ENCODE results near the gene ABCA7. TPM values are rescaled to one million over a fixed set of nuclear protein-coding genes. Genes with fewer than 3 reads are reported as not detected.

Gene ABCA7
- total and polyA plus RNA-seq, 2 of the 13 experiments (the other 11 are each of a cell fraction or from before 2014, with no cell fraction given): 4.4 to 32.4 TPM

- TF ChIP-seq MYPOP (CRISPR knock-in tag; IDR thresholded peaks at IDR 0.05) (no peak), RBM39 (IDR thresholded peaks at IDR 0.05; ENCODE audit: low read depth, low read length, poor library complexity, severe bottlenecking) (peak; percentile 75), ZBTB3 (CRISPR knock-in tag; IDR thresholded peaks at IDR 0.05; ENCODE audit: borderline replicate concordance, low read depth) (no peak), LRRFIP1 (CRISPR knock-in tag; conservative IDR thresholded peaks at IDR 0.05) (no peak), TSC22D2 (CRISPR knock-in tag; IDR thresholded peaks at IDR 0.05; ENCODE audit: borderline replicate concordance) (0 out of 2 replicates have a peak, but pooled peaks have one; percentile 23), SIN3A (IDR thresholded peaks at IDR 0.05; ENCODE audit: borderline replicate concordance, low read depth, low read length) (no peak), ZBTB40 (IDR thresholded peaks at IDR 0.05) (no peak), ZBTB40 (CRISPR knock-in tag; IDR thresholded peaks at IDR 0.05) (no peak), LCORL (IDR thresholded peaks at IDR 0.05) (no peak), LCORL (CRISPR knock-in tag; IDR thresholded peaks at IDR 0.05) (peak; percentile 94), NR1H2 (CRISPR knock-in tag; IDR thresholded peaks at IDR 0.05; ENCODE audit: borderline replicate concordance, low read depth) (no peak), PAXIP1 (CRISPR knock-in tag; conservative IDR thresholded peaks at IDR 0.05) (peak; percentile 92), ZBTB7B (CRISPR knock-in tag; IDR thresholded peaks at IDR 0.05) (peak; percentile 78; the same call in 1 of the 2 replicates)
Observed at GRCh38 chr19:993361-993830, 46.5 kb upstream of the ABCA7 start (continued).

All from HepG2 (cell line).